AG08395 (cell line): ENCODE measurements around the gene HIGD2A.
A peak's percentile ranks its signal among the peaks of the same experiment; 100 is the strongest.

Experiments used
- DNase-seq: peaks from one replicate; pipeline ENCODE4 v3.0.0; 2012; ENCODE audit warnings: mixed read lengths, low spot score

Gene HIGD2A

DNA sequence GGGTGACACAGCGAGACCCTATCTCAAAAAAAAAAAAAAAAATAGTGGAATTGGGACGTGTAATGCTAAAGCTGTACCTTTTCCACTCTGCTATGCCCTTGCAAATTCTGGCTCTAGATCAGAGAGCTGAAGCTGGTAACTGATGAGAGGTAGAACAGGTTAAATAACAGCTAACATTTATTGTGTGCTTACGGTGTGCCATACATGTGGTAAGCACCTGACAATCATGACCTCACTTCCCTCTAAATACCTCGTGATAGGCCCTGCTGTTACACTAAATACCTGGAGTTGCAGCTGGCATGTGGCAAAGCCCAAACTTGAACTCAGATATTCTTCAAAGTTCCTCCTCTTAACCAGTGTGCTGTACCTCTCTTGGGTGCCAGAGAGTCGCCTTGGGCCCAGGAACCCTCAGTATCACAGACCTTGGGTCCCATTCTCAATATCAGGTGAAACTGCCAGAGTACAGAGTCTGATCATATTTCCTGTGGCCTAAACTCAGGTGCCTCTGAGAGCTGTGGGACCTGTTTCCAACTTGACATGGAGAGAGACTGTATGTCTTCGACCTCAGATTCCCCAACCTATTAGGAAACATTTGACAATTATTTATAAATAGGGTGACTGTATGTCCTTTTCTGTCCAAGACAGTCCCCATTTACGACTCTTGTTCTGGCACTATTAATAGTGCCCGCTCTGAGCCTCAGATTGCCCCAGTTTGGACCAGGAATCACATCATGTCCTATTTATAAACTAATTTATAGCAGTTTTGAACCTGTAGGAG is 18.4 kb upstream of the HIGD2A start:
- no peak for DNase-seq

DNA sequence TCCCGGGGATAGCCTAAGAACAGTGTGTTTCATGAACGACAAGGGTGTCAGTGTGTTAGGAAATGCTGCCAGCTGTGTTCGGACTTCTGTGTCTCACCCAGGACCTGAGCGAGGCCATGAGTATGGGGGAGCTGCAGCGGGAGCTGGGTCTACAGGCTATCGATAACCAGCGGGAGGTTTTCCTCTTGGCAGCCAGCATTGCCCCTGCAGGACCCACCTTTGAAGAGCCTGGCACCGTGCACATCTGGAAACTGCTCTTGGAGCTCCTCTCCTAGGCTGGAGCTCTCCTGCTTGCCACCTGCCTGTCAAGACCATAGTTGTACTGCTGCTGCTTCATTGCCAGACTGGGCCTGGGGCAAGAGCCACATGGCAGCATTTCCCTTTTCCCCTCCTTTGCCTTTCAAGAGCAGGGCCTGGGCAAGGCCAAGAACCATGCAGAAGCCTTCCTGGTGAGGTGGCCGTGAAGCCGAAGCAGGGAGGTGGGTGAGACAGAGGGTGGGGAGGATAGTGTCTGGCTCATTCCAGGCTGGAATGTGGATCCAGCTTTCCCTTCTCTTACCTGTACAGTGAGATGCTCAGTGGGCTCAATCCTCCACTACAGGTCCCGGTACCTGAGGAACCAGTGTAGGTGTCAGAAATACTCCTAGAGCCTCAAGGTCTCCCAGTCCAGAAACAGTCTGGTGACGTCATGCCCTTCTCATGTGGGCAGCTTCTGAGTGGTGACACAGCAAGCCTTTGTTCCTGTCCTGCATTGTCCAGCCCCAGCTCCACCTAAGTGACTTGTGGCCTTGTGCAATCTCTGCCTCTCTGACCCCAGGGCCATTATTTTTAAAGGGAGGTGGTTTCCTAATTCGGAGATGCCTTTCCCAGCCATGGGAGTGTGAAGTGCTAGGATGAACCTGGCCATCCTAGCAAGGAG is 16.7 kb upstream of the HIGD2A start:
- DNase-seq = no peak

DNA sequence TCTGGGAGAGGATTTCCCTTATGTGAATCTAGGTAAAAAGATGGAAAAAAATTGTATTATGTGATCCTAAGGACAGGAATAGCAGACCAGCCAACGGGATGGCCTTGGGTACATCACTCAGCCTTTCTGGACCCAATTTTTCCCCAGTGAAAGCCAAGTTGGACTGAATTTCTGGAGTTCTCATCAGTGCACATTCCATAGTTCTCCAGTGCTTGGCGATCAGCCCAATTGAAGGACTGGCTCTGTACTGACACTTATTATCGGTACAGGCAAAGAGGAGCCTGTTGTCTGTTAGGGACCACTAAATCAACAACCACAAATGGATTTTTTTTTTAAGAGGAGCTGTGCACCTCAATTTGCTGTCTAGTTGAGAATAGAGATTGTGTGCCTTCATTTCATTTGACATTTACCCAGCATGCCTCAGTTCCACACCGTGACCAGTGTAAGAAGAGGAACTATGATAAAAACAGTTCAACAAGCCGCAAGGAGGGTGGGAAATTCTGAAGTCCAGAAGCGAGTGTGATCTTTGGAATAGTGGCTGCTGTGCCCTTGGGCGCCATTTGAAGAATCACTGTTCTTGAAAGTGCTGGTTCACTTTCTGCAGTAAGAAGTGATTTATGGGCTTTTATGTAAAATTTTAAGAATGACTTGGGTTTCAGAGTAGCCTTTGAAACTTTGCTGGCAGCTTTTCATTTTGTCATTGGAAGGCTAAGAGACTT is 15.3 kb upstream of the HIGD2A start:
- peak; percentile 10 for DNase-seq

DNA sequence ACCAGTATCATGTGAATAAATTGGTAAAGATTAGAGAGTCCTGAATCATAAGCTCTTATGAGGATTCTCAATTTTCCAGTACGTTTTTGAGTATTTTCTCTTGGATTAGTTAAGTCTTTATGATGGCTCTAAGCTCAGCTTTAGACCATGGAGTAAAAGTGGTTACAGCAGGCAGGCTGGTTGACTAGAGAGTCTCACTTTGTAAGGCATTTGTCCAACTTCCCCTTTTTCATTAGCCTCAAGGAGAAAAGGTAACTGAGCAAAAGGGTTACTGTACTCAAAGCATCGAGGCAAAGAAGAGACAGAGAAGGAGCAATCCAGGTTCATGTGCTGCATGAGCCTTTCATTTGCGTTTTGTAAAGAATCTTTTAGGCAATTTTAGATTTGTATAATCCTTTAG is 8.7 kb upstream of the HIGD2A start:
- no peak for DNase-seq

DNA sequence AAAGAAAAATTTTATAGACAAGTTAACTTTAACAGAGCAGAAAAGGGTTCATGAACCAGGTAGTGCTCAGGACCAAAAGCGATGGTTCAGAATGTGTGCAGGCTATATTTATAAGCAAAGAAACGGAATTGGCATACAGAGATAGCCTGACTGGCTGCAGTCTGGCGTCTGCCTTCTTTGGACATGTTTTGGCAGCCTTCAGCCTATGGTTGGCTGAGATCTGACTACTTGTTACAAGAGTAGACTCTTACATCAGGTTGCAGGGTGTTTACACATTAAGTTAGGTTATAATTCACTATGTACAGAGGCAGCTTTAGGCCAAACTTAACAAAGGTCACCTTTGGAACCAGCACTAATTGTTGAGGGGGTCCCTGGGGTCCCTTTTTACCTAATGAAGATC is 7.1 kb upstream of the HIGD2A start:
- DNase-seq = no peak

DNA sequence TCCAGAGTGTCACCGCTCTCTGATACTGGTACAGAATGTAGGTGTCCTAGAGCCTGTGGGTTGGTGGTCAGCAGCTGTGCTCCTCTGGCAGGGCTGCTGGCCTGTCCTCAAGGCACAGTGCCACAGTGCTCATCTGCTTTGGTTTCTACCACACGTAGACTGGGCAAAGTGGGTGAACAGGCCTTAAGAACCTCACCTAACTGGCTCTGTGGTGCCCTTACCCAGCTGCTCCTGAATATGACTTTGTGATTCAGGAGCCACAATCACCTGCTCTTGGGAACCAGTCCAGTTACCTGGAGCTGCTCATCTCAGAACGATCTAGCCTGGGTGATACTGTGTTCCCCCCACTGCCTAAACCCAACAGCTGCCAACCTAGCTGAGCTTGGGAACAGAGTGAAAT is 6.6 kb upstream of the HIGD2A start:
- no peak for DNase-seq

DNA sequence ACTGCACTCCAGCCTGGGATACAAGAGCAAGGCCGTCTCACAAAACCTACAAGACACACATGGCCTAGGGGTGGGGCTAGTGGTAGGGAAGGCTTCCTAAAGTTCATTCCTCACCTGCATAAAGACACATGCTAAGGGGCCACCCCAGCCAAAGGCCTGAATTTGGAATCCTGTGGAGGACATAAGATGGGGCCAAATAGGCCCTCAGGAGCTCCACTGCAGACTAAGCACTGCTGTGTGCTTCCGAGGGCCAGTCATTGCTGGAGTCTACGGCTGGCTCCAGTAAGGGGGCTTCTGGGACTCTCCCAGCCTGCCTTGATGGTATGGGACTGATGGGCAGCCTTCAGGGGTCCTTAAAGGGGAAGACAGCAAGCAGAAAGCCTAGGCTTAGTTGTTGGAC is 5.8 kb upstream of the HIGD2A start:
- no peak for DNase-seq

DNA sequence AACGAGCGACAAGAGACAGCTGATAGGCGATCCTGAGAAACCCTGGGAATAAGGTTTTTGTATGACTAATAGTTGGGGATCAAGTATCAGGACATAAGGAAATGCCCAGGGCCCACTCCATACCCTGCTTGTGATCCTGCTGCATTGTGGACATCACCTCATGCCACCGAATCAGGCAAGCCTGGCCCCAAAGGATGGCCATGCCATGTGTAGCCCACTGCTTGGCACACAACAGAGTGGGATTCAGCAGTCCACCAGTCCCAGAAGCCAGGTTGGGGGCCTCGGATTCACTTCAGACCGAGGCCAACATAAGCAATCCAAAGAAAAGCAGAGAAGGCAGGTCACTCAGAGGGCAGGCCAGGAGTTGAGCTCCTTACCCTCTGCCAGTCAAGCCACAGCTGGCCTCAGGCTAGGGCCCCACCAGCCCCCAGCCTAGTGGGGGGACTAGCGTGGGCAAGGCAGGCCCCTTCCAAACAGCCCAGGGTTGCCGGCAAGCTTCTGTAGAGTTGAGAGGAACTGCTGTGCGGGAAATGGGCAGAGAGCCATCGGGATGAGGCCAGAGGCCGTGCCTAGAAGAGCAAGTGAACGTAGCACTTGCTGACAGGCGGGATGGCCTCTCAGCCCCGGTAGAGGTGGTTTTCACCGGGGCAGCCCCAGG is 5.2 kb upstream of the HIGD2A start:
- no peak for DNase-seq

DNA sequence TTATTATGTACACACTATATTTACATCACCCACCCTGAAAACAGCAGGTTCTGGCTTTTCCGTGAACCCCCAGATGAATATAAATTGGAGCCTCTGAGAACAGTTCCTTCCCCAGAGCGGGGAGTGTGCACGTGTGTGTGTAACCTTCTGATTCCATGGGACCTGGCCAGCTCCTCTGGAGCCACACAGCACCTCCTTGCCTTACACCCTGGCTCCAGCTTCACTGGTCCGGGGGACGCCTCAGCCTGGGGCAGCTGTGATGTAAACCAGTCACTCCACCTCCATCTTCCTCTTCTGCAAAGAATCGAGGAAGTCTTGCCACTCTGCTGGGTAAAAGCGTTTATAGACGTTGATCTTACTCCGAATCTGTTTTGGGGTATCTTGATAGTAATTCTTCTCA is 4.6 kb upstream of the HIGD2A start:
- no peak for DNase-seq

DNA sequence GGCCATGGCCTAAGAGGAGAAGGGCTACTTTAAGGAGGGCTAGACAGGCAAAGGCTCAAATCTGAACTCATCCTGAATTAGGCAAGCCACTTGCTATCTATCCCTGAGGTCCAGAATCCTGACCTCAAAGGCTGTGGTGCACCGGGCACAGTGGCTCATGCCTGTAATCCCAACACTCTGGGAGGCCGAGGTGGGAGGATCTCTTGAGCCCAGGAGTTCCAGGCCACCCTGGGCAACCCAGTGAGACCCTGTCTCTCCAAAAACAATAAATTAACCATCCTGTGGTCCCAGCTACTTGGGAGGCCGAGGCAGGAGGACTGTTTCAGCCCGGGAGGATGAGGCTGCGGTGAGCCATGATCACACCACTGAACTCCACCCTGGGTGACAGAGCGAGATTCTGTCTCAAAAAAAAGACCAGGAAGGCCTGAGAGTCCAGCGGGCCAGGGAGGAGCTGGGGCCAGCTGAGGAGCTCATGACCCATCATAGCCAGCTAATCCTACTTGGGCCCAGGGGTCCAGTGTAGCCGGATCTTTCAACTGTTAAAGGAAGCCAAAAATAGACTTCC is 4.1 kb upstream of the HIGD2A start:
- no peak for DNase-seq

DNA sequence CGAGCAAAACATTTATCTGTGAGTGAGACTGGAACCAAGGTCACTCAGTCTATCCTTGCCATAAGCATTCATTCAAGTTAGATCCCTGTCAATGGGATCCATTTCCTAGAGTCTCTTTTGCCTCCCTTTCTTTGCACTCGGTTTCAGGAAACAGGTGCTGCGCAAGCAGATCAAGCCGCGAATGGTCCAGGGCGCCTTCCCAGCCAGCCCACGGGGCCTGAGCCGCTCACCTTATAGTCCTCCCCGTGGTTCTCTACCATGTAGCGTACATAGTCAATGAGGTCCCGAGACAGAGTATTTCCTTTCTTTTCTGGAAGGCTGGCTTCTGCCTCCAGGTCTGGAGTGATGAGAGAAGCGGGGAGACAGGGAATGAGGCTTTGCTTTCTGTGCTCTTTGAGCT is 3.6 kb upstream of the HIGD2A start:
- DNase-seq = no peak

DNA sequence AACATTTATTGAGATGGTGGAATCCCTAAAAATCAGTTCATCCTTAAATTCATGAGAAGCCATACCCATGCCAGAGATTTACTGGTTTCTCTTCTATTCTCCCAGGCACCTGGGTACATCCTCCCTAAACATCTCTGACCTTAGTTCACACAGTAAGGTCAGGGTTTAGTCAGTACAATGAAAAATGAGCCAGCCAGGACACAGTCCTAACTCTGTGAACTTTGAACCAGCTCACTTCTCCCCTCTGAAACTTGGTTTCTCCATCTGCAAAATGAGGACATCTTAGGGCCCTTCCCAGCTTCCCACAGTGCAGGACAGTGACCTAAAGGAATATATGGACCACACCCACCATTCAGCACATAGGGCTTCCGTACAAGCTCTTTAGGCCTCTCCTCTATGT is 2.1 kb upstream of the HIGD2A start:
- no peak for DNase-seq

DNA sequence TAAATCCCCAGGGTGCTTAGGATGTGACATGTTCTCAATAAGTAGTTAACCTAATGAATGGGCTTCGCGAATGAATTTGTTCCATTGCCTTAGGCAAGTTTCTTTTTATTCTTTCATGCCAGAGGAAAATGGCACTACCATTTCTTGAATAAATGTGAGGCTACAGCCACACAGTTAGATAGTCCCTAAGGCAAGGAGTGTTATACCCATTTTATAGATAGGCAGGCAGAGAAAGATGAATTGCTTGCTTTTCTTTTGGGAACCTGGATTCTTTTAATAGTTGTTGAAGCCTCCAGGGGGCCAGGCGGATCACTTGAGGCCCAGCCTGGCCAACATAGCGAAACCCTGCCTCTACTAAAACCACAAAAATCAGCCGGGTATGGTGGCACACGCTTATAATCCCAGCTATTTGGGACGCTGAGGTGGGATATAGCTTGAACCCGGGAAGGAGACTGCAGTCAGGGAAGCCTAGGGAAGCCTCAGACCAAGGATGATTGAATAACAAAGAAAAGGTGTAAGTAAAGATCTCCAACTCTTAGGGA is 1.1 kb upstream of the HIGD2A start:
- no peak for DNase-seq

DNA sequence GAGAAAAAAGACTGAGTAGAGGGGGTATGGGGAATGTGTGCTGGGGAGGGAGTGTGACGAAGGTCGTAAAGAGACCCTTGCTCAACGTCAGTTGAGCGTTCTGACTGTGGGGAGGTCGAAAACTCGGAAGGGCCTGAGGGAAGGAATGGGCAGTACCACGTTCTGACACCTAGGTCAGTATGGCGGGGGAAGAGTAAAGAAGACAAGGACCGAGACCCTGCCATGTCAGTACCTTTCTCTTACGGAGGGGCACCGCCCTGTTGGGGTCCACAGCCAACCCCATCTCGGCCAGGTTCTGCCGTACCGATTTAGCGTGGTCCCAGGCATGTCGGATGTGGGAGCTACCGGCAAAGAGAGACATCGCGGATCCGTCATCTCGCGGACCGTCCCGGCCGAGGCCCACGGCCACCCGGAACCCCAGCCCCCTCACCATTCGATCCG is 528 bp upstream of the HIGD2A start:
- peak; percentile 18 for DNase-seq

DNA sequence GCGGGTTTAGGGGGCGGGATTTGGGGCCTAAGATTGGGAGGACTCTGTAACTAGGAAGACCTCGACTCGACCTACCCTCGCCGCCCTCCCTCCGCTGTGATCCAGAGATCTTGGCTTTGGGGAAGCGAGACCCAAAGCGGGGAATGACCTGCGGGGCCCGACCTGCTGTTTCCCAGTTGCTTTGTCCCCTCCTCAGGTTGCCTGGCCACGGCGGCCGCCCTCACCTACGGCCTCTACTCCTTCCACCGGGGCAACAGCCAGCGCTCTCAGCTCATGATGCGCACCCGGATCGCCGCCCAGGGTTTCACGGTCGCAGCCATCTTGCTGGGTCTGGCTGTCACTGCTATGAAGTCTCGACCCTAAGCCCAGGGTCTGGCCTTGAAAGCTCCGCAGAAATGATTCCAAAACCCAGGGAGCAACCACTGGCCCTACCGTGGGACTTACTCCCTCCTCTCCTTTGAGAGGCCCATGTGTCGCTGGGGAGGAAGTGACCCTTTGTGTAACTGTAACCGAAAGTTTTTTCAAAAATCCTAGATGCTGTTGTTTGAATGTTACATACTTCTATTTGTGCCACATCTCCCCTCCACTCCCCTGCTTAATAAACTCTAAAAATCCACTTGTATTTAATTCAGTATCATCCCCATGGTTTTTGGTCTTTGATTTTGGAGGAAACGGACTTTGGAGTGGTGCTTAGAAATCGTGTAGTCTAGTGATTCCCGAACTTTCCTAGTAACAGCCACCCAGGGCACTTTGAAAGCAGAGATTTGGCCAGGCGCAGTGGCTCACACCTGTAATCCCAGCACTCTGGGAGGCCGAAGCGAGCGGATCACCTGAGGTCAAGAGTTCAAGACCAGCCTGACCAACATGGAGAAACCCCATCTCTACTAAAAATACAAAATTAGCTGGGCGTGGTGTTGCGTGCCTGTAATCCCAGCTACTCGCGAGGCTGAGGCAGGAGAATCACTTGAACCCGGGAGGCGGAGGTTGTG is 878 bp downstream of the HIGD2A start:
- DNase-seq = no peak

DNA sequence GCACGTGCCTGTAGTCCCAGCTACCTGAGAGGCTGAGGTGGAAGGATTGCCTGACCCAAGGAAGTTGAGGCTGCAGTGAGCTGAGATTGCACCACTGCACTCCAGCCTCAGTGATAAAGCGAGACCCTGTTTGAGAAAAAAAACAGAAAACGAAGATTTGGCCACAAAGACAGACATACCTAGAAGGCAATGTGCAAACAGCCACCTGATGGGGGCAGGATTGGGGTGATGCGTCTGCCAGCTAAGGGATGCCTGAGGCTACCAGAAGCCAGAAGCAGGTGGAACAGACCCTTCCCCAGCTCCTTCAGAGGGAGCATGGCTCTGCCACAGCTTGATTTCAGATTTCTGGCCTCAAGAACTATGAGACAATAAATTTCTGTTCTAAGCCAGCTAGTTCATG is 2.9 kb downstream of the HIGD2A start:
- no peak for DNase-seq

DNA sequence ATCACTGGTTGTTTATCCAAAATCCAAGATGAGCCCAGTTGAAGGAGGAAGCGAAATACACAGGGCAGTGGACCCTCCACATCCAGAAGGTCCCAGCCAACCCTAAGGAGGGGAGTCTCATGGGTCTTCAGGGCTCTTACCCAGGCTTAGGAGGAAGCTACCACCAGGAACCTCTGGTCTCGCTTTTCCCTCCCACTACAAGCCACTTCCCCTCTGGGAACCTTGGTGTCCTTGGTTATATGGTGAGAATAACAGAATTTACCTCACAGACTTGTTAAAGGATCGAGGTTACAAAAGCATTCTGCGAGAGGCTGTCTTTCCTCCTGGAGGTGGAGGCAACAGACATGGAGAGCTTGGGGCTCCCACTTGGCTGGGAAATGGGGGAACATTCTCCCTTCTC is 3.4 kb downstream of the HIGD2A start:
- no peak for DNase-seq

DNA sequence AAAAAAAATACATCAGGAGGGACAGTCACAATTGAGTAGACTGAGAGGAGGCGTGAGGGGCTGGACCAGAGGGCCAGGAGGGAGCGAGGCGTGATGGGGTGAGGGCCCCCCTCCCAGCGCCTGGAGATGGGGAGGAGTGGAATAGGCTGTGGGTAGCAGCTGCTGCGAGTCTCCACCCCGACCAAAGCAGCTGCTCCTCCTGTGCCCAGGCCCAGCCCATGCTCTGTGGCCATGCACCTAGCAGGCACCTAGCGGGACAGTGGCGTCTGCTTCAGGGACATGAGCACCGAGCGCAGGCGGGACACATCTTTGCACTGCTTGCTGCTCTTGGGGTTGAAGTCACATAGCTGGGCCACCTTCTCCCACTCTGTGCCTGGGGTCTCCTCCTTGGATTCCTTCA is 4.0 kb downstream of the HIGD2A start:
- DNase-seq = no peak

DNA sequence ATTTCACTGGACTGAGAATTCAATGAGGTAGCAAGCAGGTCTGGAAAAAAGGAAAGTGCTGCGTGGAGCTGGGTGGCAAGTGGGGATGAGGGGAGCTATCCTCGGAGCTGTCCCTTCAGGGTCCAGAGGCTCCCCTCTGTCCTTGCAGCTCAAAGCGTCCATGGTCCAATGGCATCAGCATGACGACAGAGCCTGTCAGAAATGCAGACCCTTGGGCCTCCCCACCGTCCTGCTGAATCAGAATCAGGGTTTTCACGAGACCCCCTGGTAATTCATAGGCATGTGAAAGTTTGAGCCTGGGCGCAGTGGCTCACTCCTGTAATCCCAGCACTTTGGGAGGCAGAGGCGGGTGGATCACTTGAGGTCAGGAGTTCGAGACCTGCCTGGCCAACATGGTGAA is 5.5 kb downstream of the HIGD2A start:
- no peak for DNase-seq
